Brain microvascular endothelial cell (primary cell): ENCODE results near the gene TRIM16.
A peak's percentile ranks its signal among the peaks of the same experiment; 100 is the strongest.
"Not testable (repeated sequence)": the region's sequence is repeated elsewhere in the genome, so short reads cannot be mapped to it uniquely, and the experiment has no call there.

Source experiments
- DNase-seq: peaks from one replicate; pipeline ENCODE4 v3.0.0-alpha.2; 2020
- H3K27ac ChIP-seq: fragments of 250-450 bp; sonication (Bioruptor Pico); 2 replicates; pipeline ENCODE4 v1.5.1; 2020; ENCODE audit warnings: mild to moderate bottlenecking, moderate library complexity
- H3K27me3 ChIP-seq: fragments of 250-450 bp; sonication (Bioruptor Pico); replicated peaks from 2 replicates; pipeline ENCODE4 v1.5.1; 2020; ENCODE audit warnings: mild to moderate bottlenecking
- H3K36me3 ChIP-seq: fragments of 250-450 bp; sonication (Bioruptor Pico); replicated peaks from 2 replicates; pipeline ENCODE4 v1.5.1; 2020; ENCODE audit warnings: mild to moderate bottlenecking
- H3K4me3 ChIP-seq: 2 replicates; pipeline ENCODE4 v1.5.1; 2011; ENCODE audit warnings: low read depth, mild to moderate bottlenecking, control low read depth, low read length, moderate library complexity
- in situ Hi-C: cut with HindIII; loops from 2 replicates; pipeline ENCODE4 v1.10.0; 2017; ENCODE audit warnings: low sequenced_read_pairs, low pct_ligation_motif_present

TRIM16 gene

GRCh38 chr17:15629991-15630390 lies 54.1 kb downstream of the TRIM16 start:
- DNase-seq, H3K27me3 ChIP-seq, H3K36me3 ChIP-seq, H3K27ac ChIP-seq, H3K4me3 ChIP-seq, in situ Hi-C loops: not testable (repeated sequence)

- H3K36me3 ChIP-seq, DNase-seq, H3K27ac ChIP-seq, H3K27me3 ChIP-seq, H3K4me3 ChIP-seq, in situ Hi-C loops: not testable (repeated sequence)
Measured at GRCh38 chr17:15623661-15624209, 60.4 kb downstream of the TRIM16 start.

GRCh38 chr17:15623255-15623654 lies 60.9 kb downstream of the TRIM16 start:
- DNase-seq, H3K27ac ChIP-seq, H3K4me3 ChIP-seq, H3K36me3 ChIP-seq, H3K27me3 ChIP-seq, in situ Hi-C loops: not testable (repeated sequence)

GRCh38 chr17:15622124-15622523 lies 62.0 kb downstream of the TRIM16 start:
- H3K4me3 ChIP-seq, DNase-seq, H3K36me3 ChIP-seq, H3K27me3 ChIP-seq, in situ Hi-C loops, H3K27ac ChIP-seq: not testable (repeated sequence)

GRCh38 chr17:15619331-15620058 lies 64.6 kb downstream of the TRIM16 start, which contains the start of gene FBXW10B:
Gene FBXW10B (minus strand): TSS chr17:15619704. CDS start chr17:15619512, 192 bp downstream.
- in situ Hi-C loops, DNase-seq: not testable (repeated sequence)
- peak within 1 kb of the TSS; percentile 30 for H3K4me3 ChIP-seq

GRCh38 chr17:15616828-15617227 lies 67.3 kb downstream of the TRIM16 start:
- DNase-seq, H3K27me3 ChIP-seq, H3K4me3 ChIP-seq, H3K27ac ChIP-seq, in situ Hi-C loops, H3K36me3 ChIP-seq: not testable (repeated sequence)

More at GRCh38 chr17:15619331-15620058, 64.6 kb downstream of the TRIM16 start, which contains the start of gene FBXW10B:
- not testable (repeated sequence) for H3K27me3 ChIP-seq, H3K27ac ChIP-seq, H3K36me3 ChIP-seq

GRCh38 chr17:15615850-15616249 lies 68.3 kb downstream of the TRIM16 start:
- in situ Hi-C loops, H3K27me3 ChIP-seq, H3K27ac ChIP-seq, H3K4me3 ChIP-seq, DNase-seq, H3K36me3 ChIP-seq: not testable (repeated sequence)

GRCh38 chr17:15613111-15613510 lies 71.0 kb downstream of the TRIM16 start:
- H3K36me3 ChIP-seq, in situ Hi-C loops, H3K27me3 ChIP-seq, DNase-seq, H3K27ac ChIP-seq, H3K4me3 ChIP-seq: not testable (repeated sequence)

GRCh38 chr17:15592960-15593359 lies 91.2 kb downstream of the TRIM16 start:
- H3K4me3 ChIP-seq, H3K27me3 ChIP-seq, H3K27ac ChIP-seq, in situ Hi-C loops, DNase-seq, H3K36me3 ChIP-seq: not testable (repeated sequence)

- in situ Hi-C loops, DNase-seq, H3K4me3 ChIP-seq, H3K27me3 ChIP-seq, H3K27ac ChIP-seq, H3K36me3 ChIP-seq: not testable (repeated sequence)
Measured at GRCh38 chr17:15591986-15592385, 92.1 kb downstream of the TRIM16 start.

- in situ Hi-C loops, H3K4me3 ChIP-seq, DNase-seq, H3K27me3 ChIP-seq, H3K27ac ChIP-seq, H3K36me3 ChIP-seq: not testable (repeated sequence)
Measured at GRCh38 chr17:15590844-15591243, 93.3 kb downstream of the TRIM16 start.

- H3K27ac ChIP-seq, H3K4me3 ChIP-seq, in situ Hi-C loops, H3K36me3 ChIP-seq, DNase-seq, H3K27me3 ChIP-seq: not testable (repeated sequence)
Measured at GRCh38 chr17:15589544-15590536, 94.3 kb downstream of the TRIM16 start.

GRCh38 chr17:15588017-15588416 lies 96.1 kb downstream of the TRIM16 start:
- H3K27me3 ChIP-seq, H3K27ac ChIP-seq, DNase-seq, H3K36me3 ChIP-seq, in situ Hi-C loops, H3K4me3 ChIP-seq: not testable (repeated sequence)

- H3K36me3 ChIP-seq, H3K27ac ChIP-seq, H3K4me3 ChIP-seq, H3K27me3 ChIP-seq, DNase-seq, in situ Hi-C loops: not testable (repeated sequence)
Measured at GRCh38 chr17:15583313-15583712, 100.8 kb downstream of the TRIM16 start.
